Cardiac fibroblast (primary cell): Measurements from ENCODE around the gene PMF1.

Experiments
- DNase-seq, 2 donors: peaks; one replicate each; pipeline versions ENCODE4 v3.0.0 to v3.0.0-alpha.2; 2010; ENCODE audit warnings: low read depth in 2 of 2
- H3K4me3 ChIP-seq, 2 donors: replicated peaks in 1 of 2; 1 replicate in 1 of 2; 2 replicates in 1 of 2; pipeline ENCODE4 v1.5.1; 2011; ENCODE audit warnings: low read depth in 2 of 2, low read length in 2 of 2, mild to moderate bottlenecking in 2 of 2, moderate library complexity in 1 of 2
- CTCF ChIP-seq: IDR thresholded peaks from one replicate; pipeline ENCODE4 v1.5.1; 2011; ENCODE audit warnings: low read depth, mild to moderate bottlenecking, low read length, inconsistent platforms

Gene PMF1

GRCh38 chr1:156253634-156254033 lies 40.8 kb downstream of the PMF1 start:
- no peak for DNase-seq
- no peak for TF ChIP-seq CTCF
- no peak overlapping the region for H3K4me3 ChIP-seq

DNA sequence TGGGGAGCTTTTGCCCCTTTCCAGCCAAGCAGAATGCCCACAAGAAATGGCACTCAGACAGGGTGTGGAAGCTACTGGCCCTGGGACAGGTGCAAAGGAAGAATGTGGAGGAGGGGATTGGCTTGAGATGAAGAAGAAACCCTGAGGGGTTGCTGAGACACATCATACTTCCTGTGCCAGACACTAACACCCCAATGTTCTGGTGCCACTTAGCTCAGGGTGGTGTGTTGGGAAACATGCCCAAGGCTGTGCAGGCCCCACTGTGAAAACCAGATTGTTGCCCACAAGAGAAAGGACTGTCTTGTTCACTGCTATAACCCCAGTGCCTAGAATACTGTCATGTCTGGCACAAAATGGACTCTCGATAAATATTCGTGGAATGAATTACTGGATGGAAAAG lies 44.9 kb downstream of the PMF1 start:
- TF ChIP-seq CTCF, result no peak
- DNase-seq, result no peak
- no peak overlapping the region for H3K4me3 ChIP-seq

GRCh38 chr1:156258859-156259258 lies 46.1 kb downstream of the PMF1 start:
- no peak overlapping the region for H3K4me3 ChIP-seq
- no peak for DNase-seq
- no peak for TF ChIP-seq CTCF

DNA sequence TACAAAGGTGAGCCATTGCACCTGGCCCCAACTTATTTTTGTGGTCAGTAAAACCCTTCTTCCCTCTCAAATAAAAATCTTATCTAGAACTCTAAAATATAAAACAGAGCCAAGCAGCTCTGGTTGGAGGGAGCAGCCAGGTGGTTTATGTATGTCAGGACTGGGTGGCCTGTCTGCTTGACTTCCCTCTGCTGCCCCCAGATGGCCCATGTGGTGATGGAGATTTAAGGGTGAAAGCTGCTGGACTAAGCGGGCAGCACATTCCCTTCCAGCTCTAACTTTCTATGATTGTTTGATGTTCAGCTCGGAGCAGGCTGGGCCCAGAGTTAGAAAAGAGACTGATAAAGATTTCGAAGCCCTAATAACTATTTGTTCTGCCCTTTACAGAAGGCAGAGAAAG lies 47.0 kb downstream of the PMF1 start:
- no peak for TF ChIP-seq CTCF
- no peak for DNase-seq
- no peak overlapping the region for H3K4me3 ChIP-seq

DNA sequence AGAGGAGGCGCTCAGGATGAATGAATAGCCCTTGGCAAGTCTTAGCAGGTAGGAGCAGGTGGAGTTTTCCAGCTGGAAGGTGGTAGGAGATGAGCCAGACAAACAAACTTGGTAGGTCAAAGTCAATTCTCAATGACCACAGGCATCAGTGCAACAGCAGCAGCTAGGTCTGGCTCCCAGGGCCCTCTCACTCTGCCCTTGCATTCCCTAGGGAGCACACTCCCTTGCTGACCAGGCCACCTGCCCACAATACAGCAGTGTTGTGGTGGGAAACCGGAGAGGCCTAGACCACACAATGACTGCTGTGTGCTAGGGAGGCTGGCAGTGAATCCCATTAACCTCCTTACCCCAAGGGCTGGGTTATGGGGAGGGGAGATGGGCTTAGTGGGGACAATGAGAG lies 48.1 kb downstream of the PMF1 start:
- no peak for DNase-seq
- no peak overlapping the region for H3K4me3 ChIP-seq
- TF ChIP-seq CTCF, result no peak

DNA sequence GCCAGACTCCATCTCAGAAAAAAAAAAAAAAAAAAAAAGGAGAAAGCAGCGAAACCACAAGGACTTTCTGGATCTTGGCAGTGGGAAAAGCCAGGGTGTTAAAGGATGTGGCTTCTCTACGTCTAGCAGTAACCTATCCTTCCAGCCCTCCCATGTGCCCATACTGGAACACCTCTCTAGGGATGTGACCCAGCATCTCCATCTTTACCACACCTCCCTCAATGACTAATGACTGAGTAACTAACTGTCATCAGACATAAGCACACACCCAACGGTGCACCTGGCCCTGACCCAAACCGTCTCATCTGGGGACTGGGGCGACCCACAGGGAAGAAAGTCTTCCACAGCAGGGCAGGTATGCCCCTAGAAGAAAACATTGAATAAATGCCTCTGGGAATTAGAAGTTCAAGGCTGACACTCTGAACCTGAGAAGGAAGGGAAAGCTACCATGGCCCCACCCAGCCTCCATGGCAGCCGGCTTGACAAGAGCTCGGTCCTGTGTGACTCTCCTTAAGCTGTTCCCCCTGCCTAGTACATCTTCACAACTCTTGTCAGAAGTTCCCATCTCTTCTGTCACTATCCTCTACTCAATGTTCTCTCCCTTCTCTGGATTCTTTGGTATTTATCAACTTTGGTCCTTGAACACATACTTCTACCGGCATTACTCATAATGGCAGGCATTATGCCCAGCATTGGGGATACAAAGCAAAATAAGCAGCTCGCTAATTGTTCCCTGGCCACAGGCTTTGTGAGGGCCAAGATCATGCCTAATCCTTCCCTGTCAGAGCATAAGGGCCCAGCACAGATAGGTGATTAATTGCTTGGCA lies 49.9 kb downstream of the PMF1 start:
- no peak for TF ChIP-seq CTCF
- DNase-seq, result peak; percentile 78 to 87
- H3K4me3 ChIP-seq, result no peak overlapping the region

GRCh38 chr1:156263288-156263655 lies 50.5 kb downstream of the PMF1 start:
- no peak for DNase-seq
- TF ChIP-seq CTCF, result no peak
- H3K4me3 ChIP-seq, result no peak overlapping the region
